Rectal smooth muscle tissue (tissue), 1 donor: ENCODE data around the gene JMJD1C.

ENCODE experiments used
- H3K27ac ChIP-seq: one replicate; pipeline ENCODE4 v1.7.0; 2013; ENCODE audit warnings: low read depth, low read length, inconsistent platforms
- H3K27me3 ChIP-seq: one replicate; pipeline ENCODE4 v1.7.0; 2013; ENCODE audit warnings: low read length; ENCODE audit not compliant: control insufficient read depth, insufficient read depth
- H3K36me3 ChIP-seq: one replicate; pipeline ENCODE4 v1.7.0; 2013; ENCODE audit warnings: low read length; ENCODE audit not compliant: control insufficient read depth, insufficient read depth
- H3K4me1 ChIP-seq: one replicate; pipeline ENCODE4 v1.7.0; 2013; ENCODE audit warnings: low read length; ENCODE audit not compliant: control insufficient read depth, insufficient read depth
- H3K4me3 ChIP-seq: one replicate; pipeline ENCODE4 v1.7.0; 2013; ENCODE audit warnings: low read length
- H3K9ac ChIP-seq: one replicate; pipeline ENCODE4 v1.7.0; 2013; ENCODE audit warnings: low read length

Gene JMJD1C

DNA sequence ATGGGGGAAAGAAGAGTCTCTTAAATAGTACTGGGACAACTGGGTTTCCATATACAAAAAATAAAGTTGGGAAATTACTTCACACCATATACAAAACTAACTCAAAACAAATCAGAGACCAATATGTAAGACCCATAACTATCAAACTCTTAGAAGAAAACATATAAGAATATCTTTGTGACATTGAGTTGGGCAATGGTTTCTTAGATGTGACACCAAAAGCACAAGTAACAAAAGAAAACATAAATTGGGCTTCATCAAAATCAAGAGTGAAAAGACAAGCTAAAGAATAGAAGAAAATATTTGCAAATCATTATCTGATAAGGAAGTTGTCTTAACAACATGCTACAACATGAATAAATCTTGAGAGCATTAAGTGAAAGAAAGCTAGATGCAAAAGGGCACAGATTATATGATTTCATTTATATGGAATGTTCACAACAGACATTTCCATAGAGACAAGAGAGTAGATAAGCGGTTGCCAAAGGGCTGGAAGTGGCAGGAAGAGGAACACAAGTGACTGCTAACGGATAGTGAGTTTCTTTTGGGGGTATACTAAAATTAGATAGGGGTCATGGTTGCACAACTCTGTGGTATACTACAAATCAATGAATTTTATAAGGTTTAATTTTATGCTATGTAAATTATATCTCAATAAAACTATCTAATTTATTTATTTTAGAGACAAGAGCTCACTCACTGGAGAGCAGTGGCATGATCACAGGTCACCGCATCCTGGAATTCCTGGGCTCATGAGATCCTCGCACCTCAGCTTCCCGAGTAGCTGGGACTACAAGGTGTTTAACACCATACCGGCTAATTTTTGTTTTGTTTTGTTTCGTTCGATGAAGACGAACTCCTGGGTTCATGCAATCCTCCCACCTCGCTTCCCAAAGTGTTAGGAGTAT, 35.4 kb downstream of the JMJD1C start:
- H3K36me3 ChIP-seq = no peaks in the 10 kb centered on the region
- H3K27ac ChIP-seq = no peak overlapping the region
- no peak overlapping the region for H3K9ac ChIP-seq
- no peaks in the 10 kb centered on the region for H3K4me1 ChIP-seq
- no peak overlapping the region for H3K4me3 ChIP-seq
- H3K27me3 ChIP-seq = no peaks in the 10 kb centered on the region

GRCh38 chr10:63429281-63429680, 36.5 kb downstream of the JMJD1C start:
- no peaks in the 10 kb centered on the region for H3K4me1 ChIP-seq
- H3K36me3 ChIP-seq = no peaks in the 10 kb centered on the region
- no peak overlapping the region for H3K9ac ChIP-seq
- no peak overlapping the region for H3K27ac ChIP-seq
- H3K27me3 ChIP-seq = no peaks in the 10 kb centered on the region
- no peak overlapping the region for H3K4me3 ChIP-seq

DNA sequence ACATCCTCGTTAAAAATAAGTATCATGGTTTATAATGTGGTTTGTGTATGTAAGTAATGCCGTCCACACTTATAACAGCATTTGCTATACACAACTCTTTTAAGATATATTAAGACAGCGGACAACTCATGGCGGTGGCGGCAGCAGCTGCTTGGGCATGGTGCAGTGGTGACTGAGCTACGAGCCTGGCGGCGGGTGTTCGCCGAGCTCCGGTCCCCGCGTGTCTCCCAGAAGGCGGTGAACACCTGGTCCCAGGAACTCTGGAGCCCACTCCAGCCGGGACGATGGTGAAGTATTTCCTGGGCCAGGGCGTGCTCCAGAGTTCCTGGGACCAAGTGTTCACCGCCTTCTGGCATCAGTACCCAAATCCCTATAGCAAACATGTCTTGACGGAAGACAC, 38.8 kb downstream of the JMJD1C start:
- H3K4me1 ChIP-seq = no peaks in the 10 kb centered on the region
- H3K27me3 ChIP-seq = no peaks in the 10 kb centered on the region

DNA sequence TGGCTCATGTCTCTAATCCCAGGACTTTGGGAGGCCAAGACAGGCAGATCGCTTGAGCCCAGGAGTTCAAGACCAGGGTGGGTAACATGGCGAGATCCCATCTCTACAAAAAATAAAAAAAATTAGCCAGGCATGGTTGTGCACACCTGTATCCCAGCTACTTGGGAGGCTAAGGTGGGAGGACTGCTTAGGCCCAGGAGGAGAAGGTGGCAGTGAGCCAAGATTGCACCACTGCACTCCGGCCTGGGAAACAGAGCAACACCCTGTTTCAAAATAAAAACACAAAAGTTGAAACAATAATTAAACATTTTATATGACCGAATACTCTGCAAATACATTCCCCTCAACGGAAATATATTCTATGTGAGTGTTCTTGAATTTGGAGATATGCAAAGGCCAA, 40.3 kb downstream of the JMJD1C start:
- Histone ChIP-seq H3K27me3 (no peaks in the 10 kb centered on the region), H3K27ac (no peak overlapping the region), H3K4me3 (no peak overlapping the region), H3K4me1 (no peaks in the 10 kb centered on the region), H3K36me3 (no peaks in the 10 kb centered on the region), H3K9ac (no peak overlapping the region)

More for the DNA sequence above, 38.8 kb downstream of the JMJD1C start:
- no peaks in the 10 kb centered on the region for H3K36me3 ChIP-seq
- H3K4me3 ChIP-seq = no peak overlapping the region
- no peak overlapping the region for H3K27ac ChIP-seq
- H3K9ac ChIP-seq = no peak overlapping the region

- H3K4me3 ChIP-seq = no peak overlapping the region
- H3K4me1 ChIP-seq = no peaks in the 10 kb centered on the region
- no peak overlapping the region for H3K27ac ChIP-seq
- no peaks in the 10 kb centered on the region for H3K36me3 ChIP-seq
- no peak overlapping the region for H3K9ac ChIP-seq
- no peaks in the 10 kb centered on the region for H3K27me3 ChIP-seq
Observed at GRCh38 chr10:63424576-63424975, 41.2 kb downstream of the JMJD1C start.

DNA sequence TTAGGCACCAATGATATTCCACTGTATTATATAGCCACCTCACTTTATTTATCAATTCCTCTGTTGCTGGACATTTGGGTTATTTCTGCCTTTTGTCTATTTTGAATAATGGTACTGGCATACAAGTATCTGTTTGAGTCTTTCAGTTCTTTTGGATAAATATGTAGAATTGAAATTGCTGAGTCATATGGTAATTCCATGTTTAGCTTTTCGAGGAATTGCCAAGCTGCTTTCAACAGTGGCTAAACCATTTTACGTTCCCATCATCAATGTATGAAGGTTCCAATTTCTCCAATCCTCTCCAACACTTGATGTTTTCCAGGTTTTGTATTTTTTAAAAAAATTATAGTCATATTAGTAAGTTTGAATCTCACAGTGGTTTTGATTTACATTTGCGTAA, 42.3 kb downstream of the JMJD1C start:
- Histone ChIP-seq H3K36me3 (no peaks in the 10 kb centered on the region), H3K4me3 (no peak overlapping the region), H3K9ac (no peak overlapping the region), H3K27ac (no peak overlapping the region), H3K4me1 (no peaks in the 10 kb centered on the region), H3K27me3 (no peaks in the 10 kb centered on the region)

DNA sequence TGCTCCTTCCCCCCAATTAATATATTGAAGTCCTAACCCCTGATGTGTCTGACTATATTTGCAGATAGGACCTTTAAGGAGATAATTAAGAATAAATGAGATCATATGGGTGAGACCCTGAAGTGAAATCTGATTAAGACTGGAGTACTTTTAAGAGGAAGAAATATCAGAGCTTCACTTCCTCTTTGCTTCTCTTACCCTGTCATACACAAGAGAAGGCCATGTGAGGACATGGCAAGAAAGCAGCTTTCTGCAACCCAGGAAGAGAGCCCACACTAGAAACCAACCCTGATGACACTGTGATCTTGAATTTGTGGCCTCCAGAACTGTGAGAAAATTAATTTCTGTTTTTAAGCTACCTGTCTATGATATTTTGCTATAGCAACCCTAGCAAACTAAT, 44.2 kb downstream of the JMJD1C start:
- Histone ChIP-seq H3K27me3 (no peaks in the 10 kb centered on the region), H3K4me3 (no peak overlapping the region), H3K4me1 (no peaks in the 10 kb centered on the region), H3K36me3 (no peaks in the 10 kb centered on the region), H3K9ac (no peak overlapping the region), H3K27ac (no peak overlapping the region)

GRCh38 chr10:63416376-63416775, 49.4 kb downstream of the JMJD1C start:
- no peaks in the 10 kb centered on the region for H3K4me1 ChIP-seq
- no peak overlapping the region for H3K9ac ChIP-seq
- no peak overlapping the region for H3K4me3 ChIP-seq
- H3K36me3 ChIP-seq = no peaks in the 10 kb centered on the region
- H3K27me3 ChIP-seq = no peaks in the 10 kb centered on the region
- H3K27ac ChIP-seq = no peak overlapping the region

DNA sequence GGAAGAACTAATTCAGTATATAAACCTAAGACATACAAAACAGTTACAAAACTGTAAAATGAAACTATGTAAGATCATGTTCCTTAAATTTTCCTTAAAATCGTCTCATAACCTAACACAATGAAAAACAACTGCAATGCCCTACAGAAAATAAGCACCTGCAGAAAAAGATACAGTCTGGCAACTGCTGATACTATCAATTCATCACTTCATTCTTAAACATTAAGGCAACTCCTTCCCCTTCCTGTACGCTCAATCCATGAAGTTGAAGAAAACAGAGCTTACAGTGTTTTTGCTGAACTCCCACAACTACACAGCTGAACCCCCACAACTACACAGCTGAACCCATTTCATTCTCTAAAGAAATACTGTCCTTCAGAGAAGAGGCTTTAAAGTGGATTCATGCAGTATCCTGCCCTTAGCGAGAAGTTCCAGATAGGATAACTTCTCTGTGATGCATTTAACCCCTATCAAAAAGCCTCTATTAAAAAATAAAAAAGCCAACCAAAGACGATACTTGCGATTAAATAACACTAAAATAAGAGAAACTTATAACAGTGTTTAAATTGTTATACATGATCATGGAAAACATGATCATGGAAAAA, 50.0 kb downstream of the JMJD1C start:
- no peaks in the 10 kb centered on the region for H3K36me3 ChIP-seq
- H3K27ac ChIP-seq = no peak overlapping the region
- H3K4me1 ChIP-seq = no peaks in the 10 kb centered on the region
- no peak overlapping the region for H3K4me3 ChIP-seq
- H3K9ac ChIP-seq = no peak overlapping the region
- H3K27me3 ChIP-seq = no peaks in the 10 kb centered on the region

DNA sequence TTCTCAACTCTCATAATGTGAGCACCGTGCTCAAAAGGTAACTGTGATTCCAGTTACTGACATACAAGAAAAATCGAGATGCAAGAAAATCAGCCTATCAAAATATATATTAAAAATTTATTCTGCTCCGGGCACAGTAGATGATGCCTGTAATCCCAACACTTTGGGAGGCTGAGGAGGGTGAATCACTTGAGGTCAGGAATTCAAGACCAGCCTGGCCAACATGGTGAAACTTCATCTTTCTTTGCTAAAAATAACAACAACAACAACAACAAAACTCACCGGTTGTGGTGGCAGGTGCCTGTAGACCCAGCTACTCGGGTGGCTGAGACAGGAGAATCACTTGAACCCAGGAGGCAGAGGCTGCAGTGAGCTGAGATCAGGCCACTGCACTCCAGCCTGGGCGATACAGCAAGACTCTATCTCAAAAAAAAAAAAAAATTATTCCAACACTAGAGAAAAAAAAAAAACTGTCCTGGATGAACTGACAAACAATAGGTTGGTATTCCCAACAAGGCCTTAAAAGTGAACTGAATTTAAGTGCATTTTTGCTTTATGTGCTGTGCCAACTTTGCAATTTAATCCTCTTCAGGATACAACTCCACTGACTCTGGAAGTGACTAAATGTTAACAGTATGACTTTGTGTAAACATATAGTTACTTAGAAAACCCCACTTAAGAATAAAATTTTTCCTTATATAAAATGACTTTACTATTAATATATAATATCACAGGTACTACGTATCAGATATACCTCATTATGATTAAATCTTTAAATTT, 51.1 kb downstream of the JMJD1C start:
- H3K4me1 ChIP-seq = no peaks in the 10 kb centered on the region
- H3K4me3 ChIP-seq = no peak overlapping the region
- no peak overlapping the region for H3K27ac ChIP-seq
- no peaks in the 10 kb centered on the region for H3K27me3 ChIP-seq
- no peaks in the 10 kb centered on the region for H3K36me3 ChIP-seq
- H3K9ac ChIP-seq = no peak overlapping the region

GRCh38 chr10:63413429-63413828, 52.3 kb downstream of the JMJD1C start:
- Histone ChIP-seq H3K4me3 (no peak overlapping the region), H3K4me1 (no peaks in the 10 kb centered on the region), H3K27me3 (no peaks in the 10 kb centered on the region), H3K9ac (no peak overlapping the region), H3K36me3 (no peaks in the 10 kb centered on the region), H3K27ac (no peak overlapping the region)

GRCh38 chr10:63412304-63412703, 53.5 kb downstream of the JMJD1C start:
- Histone ChIP-seq H3K27me3 (no peaks in the 10 kb centered on the region), H3K27ac (no peak overlapping the region), H3K4me1 (no peaks in the 10 kb centered on the region), H3K9ac (no peak overlapping the region), H3K36me3 (no peaks in the 10 kb centered on the region), H3K4me3 (no peak overlapping the region)
